Measurements from ENCODE around the gene CST6. TPM values are rescaled to one million over a fixed set of nuclear protein-coding genes. Genes with fewer than 3 reads are reported as not detected.

The CST6 gene
- total and polyA plus RNA-seq, 2 of the 13 experiments (the other 11 are each of a cell fraction or from before 2014, with no cell fraction given) = not detected

- TF ChIP-seq, protein P1, sequence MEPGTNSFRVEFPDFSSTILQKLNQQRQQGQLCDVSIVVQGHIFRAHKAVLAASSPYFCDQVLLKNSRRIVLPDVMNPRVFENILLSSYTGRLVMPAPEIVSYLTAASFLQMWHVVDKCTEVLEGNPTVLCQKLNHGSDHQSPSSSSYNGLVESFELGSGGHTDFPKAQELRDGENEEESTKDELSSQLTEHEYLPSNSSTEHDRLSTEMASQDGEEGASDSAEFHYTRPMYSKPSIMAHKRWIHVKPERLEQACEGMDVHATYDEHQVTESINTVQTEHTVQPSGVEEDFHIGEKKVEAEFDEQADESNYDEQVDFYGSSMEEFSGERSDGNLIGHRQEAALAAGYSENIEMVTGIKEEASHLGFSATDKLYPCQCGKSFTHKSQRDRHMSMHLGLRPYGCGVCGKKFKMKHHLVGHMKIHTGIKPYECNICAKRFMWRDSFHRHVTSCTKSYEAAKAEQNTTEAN (CRISPR knock-in tag; conservative IDR thresholded peaks at IDR 0.05) = no peak
- TF ChIP-seq RBM22 (optimal IDR thresholded peaks at IDR 0.05; ENCODE audit: low read length) = no peak
- no peak for TF ChIP-seq ZNF326 (CRISPR knock-in tag; IDR thresholded peaks at IDR 0.05; ENCODE audit: borderline replicate concordance)
- no peak for TF ChIP-seq SP1 (IDR thresholded peaks at IDR 0.05)
- peak; percentile 68; the same call in 1 of the 2 replicates for TF ChIP-seq SP1 (CRISPR knock-in tag; IDR thresholded peaks at IDR 0.05)
- no peak; the same call in 1 of the 2 replicates for TF ChIP-seq HOXA5 (CRISPR knock-in tag; IDR thresholded peaks at IDR 0.05)
- TF ChIP-seq, protein P2, sequence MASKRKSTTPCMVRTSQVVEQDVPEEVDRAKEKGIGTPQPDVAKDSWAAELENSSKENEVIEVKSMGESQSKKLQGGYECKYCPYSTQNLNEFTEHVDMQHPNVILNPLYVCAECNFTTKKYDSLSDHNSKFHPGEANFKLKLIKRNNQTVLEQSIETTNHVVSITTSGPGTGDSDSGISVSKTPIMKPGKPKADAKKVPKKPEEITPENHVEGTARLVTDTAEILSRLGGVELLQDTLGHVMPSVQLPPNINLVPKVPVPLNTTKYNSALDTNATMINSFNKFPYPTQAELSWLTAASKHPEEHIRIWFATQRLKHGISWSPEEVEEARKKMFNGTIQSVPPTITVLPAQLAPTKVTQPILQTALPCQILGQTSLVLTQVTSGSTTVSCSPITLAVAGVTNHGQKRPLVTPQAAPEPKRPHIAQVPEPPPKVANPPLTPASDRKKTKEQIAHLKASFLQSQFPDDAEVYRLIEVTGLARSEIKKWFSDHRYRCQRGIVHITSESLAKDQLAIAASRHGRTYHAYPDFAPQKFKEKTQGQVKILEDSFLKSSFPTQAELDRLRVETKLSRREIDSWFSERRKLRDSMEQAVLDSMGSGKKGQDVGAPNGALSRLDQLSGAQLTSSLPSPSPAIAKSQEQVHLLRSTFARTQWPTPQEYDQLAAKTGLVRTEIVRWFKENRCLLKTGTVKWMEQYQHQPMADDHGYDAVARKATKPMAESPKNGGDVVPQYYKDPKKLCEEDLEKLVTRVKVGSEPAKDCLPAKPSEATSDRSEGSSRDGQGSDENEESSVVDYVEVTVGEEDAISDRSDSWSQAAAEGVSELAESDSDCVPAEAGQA (IDR thresholded peaks at IDR 0.05; ENCODE audit: low read depth) = peak; percentile 88
- TF ChIP-seq, protein P2 (CRISPR knock-in tag; IDR thresholded peaks at IDR 0.05; ENCODE audit: borderline replicate concordance) = no peak
- no peak for TF ChIP-seq NFKB2 (CRISPR knock-in tag; IDR thresholded peaks at IDR 0.05; ENCODE audit: borderline replicate concordance)
- TF ChIP-seq ZNF207 (IDR thresholded peaks at IDR 0.05; ENCODE audit: borderline replicate concordance) = no peak
- peak; percentile 75; the same call in 1 of the 2 replicates for TF ChIP-seq TFDP1 (CRISPR knock-in tag; IDR thresholded peaks at IDR 0.05; ENCODE audit: borderline replicate concordance)
- TF ChIP-seq ZNF572 (CRISPR knock-in tag; IDR thresholded peaks at IDR 0.05) = peak; percentile 63; the same call in 1 of the 2 replicates
- TF ChIP-seq ZNF543 (CRISPR knock-in tag; IDR thresholded peaks at IDR 0.05) = no peak
- peak; percentile 79 for TF ChIP-seq ATF2 (CRISPR knock-in tag; IDR thresholded peaks at IDR 0.05)
- TF ChIP-seq TSC22D2 (CRISPR knock-in tag; IDR thresholded peaks at IDR 0.05; ENCODE audit: borderline replicate concordance) = peak; percentile 61; the same call in 1 of the 2 replicates
- no peak for TF ChIP-seq NCOA5 (CRISPR knock-in tag; IDR thresholded peaks at IDR 0.05)
- TF ChIP-seq SMYD3 (CRISPR knock-in tag; IDR thresholded peaks at IDR 0.05) = 0 out of 2 replicates have a peak, but pooled peaks have one; percentile 60
- TF ChIP-seq ZSCAN22 (CRISPR knock-in tag; IDR thresholded peaks at IDR 0.05) = no peak
These were observed 40.2 kb downstream of the CST6 start, which contains the start of gene SF3B2 (continued) for GRCh38 chr11:66051766-66052663.

Data from HepG2 (cell line).